K562 (cell line): Measurements from ENCODE around the gene ZDHHC14. TPM values are rescaled to one million over a fixed set of nuclear protein-coding genes. Genes with fewer than 3 reads are reported as not detected.

Source experiments
- EP300 ChIP-seq: IDR thresholded peaks from 2 replicates; pipeline ENCODE4 v1.6.1; 2012; ENCODE audit warnings: low read length, improper control_type of control experiment
- HDGF ChIP-seq: fragments of 450-650 bp; IDR thresholded peaks from 2 replicates; pipeline ENCODE4 v1.6.1; 2016
- MAFK ChIP-seq: IDR thresholded peaks from 2 replicates; pipeline ENCODE4 v1.6.1; 2011; ENCODE audit warnings: low read length, improper control_type of control experiment
- MAZ ChIP-seq, 2 experiments: fragments of 450-650 bp in 1 of 2; sonication (generic) in 1 of 2; formaldehyde crosslinking; IDR thresholded peaks in 1 of 2; conservative IDR thresholded peaks in 1 of 2; 2 replicates each; pipeline versions ENCODE4 v1.4.0 to v1.5.0; 2020; ENCODE audit warnings: mild to moderate bottlenecking in 1 of 2, missing genetic modification reagents in 1 of 2
- NFRKB ChIP-seq: fragments of 450-650 bp; IDR thresholded peaks from 2 replicates; pipeline ENCODE4 v1.6.1; 2016; ENCODE audit warnings: low read depth
- NUFIP1 ChIP-seq: fragments of 450-650 bp; IDR thresholded peaks from 2 replicates; pipeline ENCODE4 v1.6.1; 2018; ENCODE audit not compliant: partially characterized antibody
- SIN3A ChIP-seq, 2 experiments: fragments of 150-350 bp in 1 of 2; IDR thresholded peaks; 2 replicates each; pipeline ENCODE4 v1.6.1; 2011 to 2016; ENCODE audit warnings: borderline replicate concordance in 2 of 2, low read depth in 2 of 2, low read length in 2 of 2, mild to moderate bottlenecking in 2 of 2, moderate library complexity in 2 of 2; ENCODE audit not compliant: control insufficient read depth in 1 of 2
- ZNF41 ChIP-seq: fragments of 250-450 bp; sonication (Bioruptor Pico); conservative IDR thresholded peaks from 2 replicates; pipeline ENCODE4 v1.4.0; 2020; ENCODE audit warnings: mild to moderate bottlenecking
- ZNF561 ChIP-seq: fragments of 450-650 bp; formaldehyde crosslinking; conservative IDR thresholded peaks from 2 replicates; pipeline ENCODE4 v1.4.0; 2020; ENCODE audit warnings: mild to moderate bottlenecking, moderate library complexity
- polyA plus RNA-seq, 8 experiments: library from polyadenylated mRNA; depleted of rRNA in 4 of 8; stranded (reverse) in 5 of 8; unstranded in 3 of 8; fragments of >200 nt; fragmentation: Nextera tagmentation in 2 of 8; fragmentation: Illumina TruSeq in 1 of 8; extraction: Ambion mirVana in 2 of 8; extraction: Trizol in 1 of 8; gene quantifications; 2 replicates each; pipeline versions ENCODE4 v1.2.1 to v1.2.3, GENCODE V29; 2011 to 2014; ENCODE audit warnings: inconsistent platforms in 1 of 8, missing spikeins in 1 of 8
- total RNA-seq, 7 experiments: library from RNA; depleted of rRNA in 6 of 7; stranded (reverse); fragments of >200 nt in 6 of 7; fragmentation: Illumina TruSeq in 2 of 7; extraction: Trizol in 2 of 7; gene quantifications; 2 replicates each; pipeline versions ENCODE4 v1.2.1 to v1.2.3, GENCODE V29; 2011 to 2021; ENCODE audit warnings: low replicate concordance in 1 of 7
- TF ChIP-seq, protein P1 (sequence below): sonication (generic); formaldehyde crosslinking; IDR thresholded peaks from 2 replicates; pipeline ENCODE4 v1.4.0; 2020; ENCODE audit warnings: mild to moderate bottlenecking, missing genetic modification reagents
- TF ChIP-seq, protein P2 (sequence below): fragments of 450-650 bp; IDR thresholded peaks from 2 replicates; pipeline ENCODE4 v1.6.1; 2017; ENCODE audit warnings: mild to moderate bottlenecking, moderate library complexity
- TF ChIP-seq, protein P3 (sequence below): IDR thresholded peaks from 2 replicates; pipeline ENCODE4 v1.6.1; 2011; ENCODE audit not compliant: insufficient read length; ENCODE audit errors: extremely low read depth
- TF ChIP-seq, protein P4 (sequence below): fragments of 200-800 bp; sonication (Bioruptor generic); IDR thresholded peaks from 2 replicates; pipeline ENCODE4 v1.6.1; 2017; ENCODE audit warnings: missing genetic modification characterization, missing compliant biosample characterization
- TF ChIP-seq, protein P5 (sequence below), 2 experiments: fragments of 450-650 bp in 1 of 2; IDR thresholded peaks; 2 replicates each; pipeline ENCODE4 v1.6.1; 2011 to 2017; ENCODE audit warnings: low read depth in 2 of 2, antibody characterized with exemption in 1 of 2, borderline replicate concordance in 1 of 2, low read length in 1 of 2, mild to moderate bottlenecking in 1 of 2, mixed read lengths in 1 of 2; ENCODE audit not compliant: control insufficient read depth in 1 of 2
- TF ChIP-seq, protein P6 (sequence below): sonication (generic); formaldehyde crosslinking; IDR thresholded peaks from 2 replicates; pipeline ENCODE4 v1.5.0; 2020; ENCODE audit warnings: missing genetic modification reagents

The ZDHHC14 gene
- total and polyA plus RNA-seq, 9 of the 15 experiments (the other 6 are each of a cell fraction or from before 2014, with no cell fraction given): 0.92 to 23.1 (median 13.8) TPM

DNA sequence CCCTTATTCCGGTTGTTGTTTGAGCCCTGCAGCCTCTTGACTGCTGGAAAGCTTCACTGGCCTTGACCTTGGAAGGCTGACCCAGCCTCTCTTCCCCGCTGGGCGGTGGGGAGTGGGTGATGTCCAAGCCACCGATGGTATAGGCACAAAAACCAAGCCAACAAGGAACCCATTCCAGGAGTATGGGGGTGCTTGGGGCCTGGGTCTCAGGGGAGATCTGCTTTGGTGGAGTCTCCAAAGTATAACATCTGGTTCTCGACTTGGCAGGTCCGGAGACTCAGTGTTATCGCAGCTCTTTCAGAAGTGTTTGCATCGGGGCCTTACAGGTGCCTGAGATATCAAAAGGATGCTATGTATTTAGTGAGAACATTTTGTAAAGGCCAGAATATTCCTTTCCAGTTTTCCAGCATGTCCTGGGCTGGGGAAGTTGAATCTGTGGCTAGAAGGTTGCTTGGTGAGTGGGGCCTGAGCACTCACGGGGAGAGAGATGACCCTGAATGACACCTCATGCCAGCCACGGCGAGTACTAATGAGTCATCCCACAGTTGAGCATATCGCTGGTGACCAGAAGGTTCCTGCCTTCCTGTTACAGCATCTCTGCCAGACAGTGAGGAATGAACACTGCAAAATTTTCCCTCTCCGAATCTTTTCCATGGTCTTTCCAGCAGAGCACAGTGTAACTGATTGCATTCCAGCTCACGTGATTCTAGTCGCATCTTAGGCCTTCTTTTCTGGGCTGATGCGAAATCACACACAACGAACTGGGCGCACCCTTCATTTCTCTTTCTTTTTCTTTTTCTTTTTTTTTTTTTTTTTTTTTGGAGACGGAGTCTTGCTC is 133.9 kb downstream of the ZDHHC14 start (continued):
- TF ChIP-seq, protein P1, sequence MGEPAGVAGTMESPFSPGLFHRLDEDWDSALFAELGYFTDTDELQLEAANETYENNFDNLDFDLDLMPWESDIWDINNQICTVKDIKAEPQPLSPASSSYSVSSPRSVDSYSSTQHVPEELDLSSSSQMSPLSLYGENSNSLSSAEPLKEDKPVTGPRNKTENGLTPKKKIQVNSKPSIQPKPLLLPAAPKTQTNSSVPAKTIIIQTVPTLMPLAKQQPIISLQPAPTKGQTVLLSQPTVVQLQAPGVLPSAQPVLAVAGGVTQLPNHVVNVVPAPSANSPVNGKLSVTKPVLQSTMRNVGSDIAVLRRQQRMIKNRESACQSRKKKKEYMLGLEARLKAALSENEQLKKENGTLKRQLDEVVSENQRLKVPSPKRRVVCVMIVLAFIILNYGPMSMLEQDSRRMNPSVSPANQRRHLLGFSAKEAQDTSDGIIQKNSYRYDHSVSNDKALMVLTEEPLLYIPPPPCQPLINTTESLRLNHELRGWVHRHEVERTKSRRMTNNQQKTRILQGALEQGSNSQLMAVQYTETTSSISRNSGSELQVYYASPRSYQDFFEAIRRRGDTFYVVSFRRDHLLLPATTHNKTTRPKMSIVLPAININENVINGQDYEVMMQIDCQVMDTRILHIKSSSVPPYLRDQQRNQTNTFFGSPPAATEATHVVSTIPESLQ: peak; percentile 60; the same call in 1 of the 2 replicates
- peak; percentile 88 for TF ChIP-seq NFRKB
- TF ChIP-seq SIN3A (IDR thresholded peaks at IDR 0.05; ENCODE audit: borderline replicate concordance in 2 of 2, control insufficient read depth in 1 of 2, low read depth in 2 of 2, low read length in 2 of 2): peak in 1 of 2 experiments; percentile 24; a peak in 1 of 4 replicates
- TF ChIP-seq, protein P2, sequence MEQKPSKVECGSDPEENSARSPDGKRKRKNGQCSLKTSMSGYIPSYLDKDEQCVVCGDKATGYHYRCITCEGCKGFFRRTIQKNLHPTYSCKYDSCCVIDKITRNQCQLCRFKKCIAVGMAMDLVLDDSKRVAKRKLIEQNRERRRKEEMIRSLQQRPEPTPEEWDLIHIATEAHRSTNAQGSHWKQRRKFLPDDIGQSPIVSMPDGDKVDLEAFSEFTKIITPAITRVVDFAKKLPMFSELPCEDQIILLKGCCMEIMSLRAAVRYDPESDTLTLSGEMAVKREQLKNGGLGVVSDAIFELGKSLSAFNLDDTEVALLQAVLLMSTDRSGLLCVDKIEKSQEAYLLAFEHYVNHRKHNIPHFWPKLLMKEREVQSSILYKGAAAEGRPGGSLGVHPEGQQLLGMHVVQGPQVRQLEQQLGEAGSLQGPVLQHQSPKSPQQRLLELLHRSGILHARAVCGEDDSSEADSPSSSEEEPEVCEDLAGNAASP: peak; percentile 99
- TF ChIP-seq, protein P3, sequence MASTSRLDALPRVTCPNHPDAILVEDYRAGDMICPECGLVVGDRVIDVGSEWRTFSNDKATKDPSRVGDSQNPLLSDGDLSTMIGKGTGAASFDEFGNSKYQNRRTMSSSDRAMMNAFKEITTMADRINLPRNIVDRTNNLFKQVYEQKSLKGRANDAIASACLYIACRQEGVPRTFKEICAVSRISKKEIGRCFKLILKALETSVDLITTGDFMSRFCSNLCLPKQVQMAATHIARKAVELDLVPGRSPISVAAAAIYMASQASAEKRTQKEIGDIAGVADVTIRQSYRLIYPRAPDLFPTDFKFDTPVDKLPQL: no peak
- TF ChIP-seq, protein P4, sequence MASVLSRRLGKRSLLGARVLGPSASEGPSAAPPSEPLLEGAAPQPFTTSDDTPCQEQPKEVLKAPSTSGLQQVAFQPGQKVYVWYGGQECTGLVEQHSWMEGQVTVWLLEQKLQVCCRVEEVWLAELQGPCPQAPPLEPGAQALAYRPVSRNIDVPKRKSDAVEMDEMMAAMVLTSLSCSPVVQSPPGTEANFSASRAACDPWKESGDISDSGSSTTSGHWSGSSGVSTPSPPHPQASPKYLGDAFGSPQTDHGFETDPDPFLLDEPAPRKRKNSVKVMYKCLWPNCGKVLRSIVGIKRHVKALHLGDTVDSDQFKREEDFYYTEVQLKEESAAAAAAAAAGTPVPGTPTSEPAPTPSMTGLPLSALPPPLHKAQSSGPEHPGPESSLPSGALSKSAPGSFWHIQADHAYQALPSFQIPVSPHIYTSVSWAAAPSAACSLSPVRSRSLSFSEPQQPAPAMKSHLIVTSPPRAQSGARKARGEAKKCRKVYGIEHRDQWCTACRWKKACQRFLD (CRISPR knock-in tag): peak; percentile 51
- TF ChIP-seq, protein P5, sequence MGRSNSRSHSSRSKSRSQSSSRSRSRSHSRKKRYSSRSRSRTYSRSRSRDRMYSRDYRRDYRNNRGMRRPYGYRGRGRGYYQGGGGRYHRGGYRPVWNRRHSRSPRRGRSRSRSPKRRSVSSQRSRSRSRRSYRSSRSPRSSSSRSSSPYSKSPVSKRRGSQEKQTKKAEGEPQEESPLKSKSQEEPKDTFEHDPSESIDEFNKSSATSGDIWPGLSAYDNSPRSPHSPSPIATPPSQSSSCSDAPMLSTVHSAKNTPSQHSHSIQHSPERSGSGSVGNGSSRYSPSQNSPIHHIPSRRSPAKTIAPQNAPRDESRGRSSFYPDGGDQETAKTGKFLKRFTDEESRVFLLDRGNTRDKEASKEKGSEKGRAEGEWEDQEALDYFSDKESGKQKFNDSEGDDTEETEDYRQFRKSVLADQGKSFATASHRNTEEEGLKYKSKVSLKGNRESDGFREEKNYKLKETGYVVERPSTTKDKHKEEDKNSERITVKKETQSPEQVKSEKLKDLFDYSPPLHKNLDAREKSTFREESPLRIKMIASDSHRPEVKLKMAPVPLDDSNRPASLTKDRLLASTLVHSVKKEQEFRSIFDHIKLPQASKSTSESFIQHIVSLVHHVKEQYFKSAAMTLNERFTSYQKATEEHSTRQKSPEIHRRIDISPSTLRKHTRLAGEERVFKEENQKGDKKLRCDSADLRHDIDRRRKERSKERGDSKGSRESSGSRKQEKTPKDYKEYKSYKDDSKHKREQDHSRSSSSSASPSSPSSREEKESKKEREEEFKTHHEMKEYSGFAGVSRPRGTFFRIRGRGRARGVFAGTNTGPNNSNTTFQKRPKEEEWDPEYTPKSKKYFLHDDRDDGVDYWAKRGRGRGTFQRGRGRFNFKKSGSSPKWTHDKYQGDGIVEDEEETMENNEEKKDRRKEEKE (IDR thresholded peaks at IDR 0.05; ENCODE audit: borderline replicate concordance in 1 of 2, control insufficient read depth in 1 of 2, low read depth in 2 of 2, low read length in 1 of 2): 0 out of 4 replicates have a peak, but pooled peaks of 1 of the 2 experiments have one; percentile 44
- TF ChIP-seq NUFIP1: peak; percentile 71
- peak; percentile 99 for TF ChIP-seq EP300
- 0 out of 2 replicates have a peak, but pooled peaks have one; percentile 21 for TF ChIP-seq ZNF561 (CRISPR knock-in tag)
- no peak for TF ChIP-seq HDGF
- no peak for TF ChIP-seq ZNF41 (CRISPR knock-in tag)
- TF ChIP-seq, protein P6, sequence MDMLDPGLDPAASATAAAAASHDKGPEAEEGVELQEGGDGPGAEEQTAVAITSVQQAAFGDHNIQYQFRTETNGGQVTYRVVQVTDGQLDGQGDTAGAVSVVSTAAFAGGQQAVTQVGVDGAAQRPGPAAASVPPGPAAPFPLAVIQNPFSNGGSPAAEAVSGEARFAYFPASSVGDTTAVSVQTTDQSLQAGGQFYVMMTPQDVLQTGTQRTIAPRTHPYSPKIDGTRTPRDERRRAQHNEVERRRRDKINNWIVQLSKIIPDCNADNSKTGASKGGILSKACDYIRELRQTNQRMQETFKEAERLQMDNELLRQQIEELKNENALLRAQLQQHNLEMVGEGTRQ: peak; percentile 80
- peak; percentile 54 to 64; a peak in 3 of 4 replicates for TF ChIP-seq MAZ (CRISPR knock-in tag; conservative IDR thresholded peaks at IDR 0.05 in 1 of 2, IDR thresholded peaks at IDR 0.05 in 1 of 2)
- peak; percentile 69 for TF ChIP-seq MAFK
